A673 (cell line): ENCODE results near the gene AOPEP. TPM values are rescaled to one million over a fixed set of nuclear protein-coding genes. Genes with fewer than 3 reads are reported as not detected.

Experiments used
- BruUV-seq: library from RNA; stranded (reverse); fragments of 400-500 nt; replicated peaks from 2 replicates; lab custom pipeline; 2021; lab: Mats Ljungman, UMichigan
- CTCF ChIA-PET: fragments of 300-600 bp; sonication (Branson Sonifier 250); formaldehyde crosslinking; loops from one replicate; lab custom pipeline; 2022; ENCODE audit warnings: antibody characterized with exemption; lab: Charles Lee
- POLR2A ChIA-PET: fragments of 300-600 bp; sonication (Branson Sonifier 250); formaldehyde crosslinking; loops from one replicate; lab custom pipeline; 2022; ENCODE audit warnings: antibody characterized with exemption; ENCODE audit not compliant: low non-redundant PET; lab: Charles Lee
- DNase-seq: peaks from one replicate; pipeline ENCODE4 v3.0.0-alpha.2; 2015; ENCODE audit warnings: low spot score
- H3K27ac ChIP-seq: fragments of 200-600 bp; sonication (generic); 2 replicates; pipeline ENCODE4 v1.5.1; 2016; ENCODE audit warnings: mixed run types, low read depth, mild to moderate bottlenecking, mixed read lengths, antibody characterized with exemption, low read length; ENCODE audit not compliant: poor library complexity, severe bottlenecking
- H3K27me3 ChIP-seq: fragments of 200-600 bp; sonication (generic); replicated peaks from 2 replicates; pipeline ENCODE4 v1.6.1; 2017; ENCODE audit warnings: mixed run types, low read depth, mild to moderate bottlenecking, mixed read lengths, antibody characterized with exemption, low read length; ENCODE audit not compliant: insufficient read depth, poor library complexity
- H3K36me3 ChIP-seq: fragments of 200-600 bp; sonication (generic); 2 replicates; pipeline ENCODE4 v1.6.1; 2016; ENCODE audit warnings: mixed run types, mild to moderate bottlenecking, mixed read lengths, antibody characterized with exemption, low read length; ENCODE audit not compliant: insufficient read depth, poor library complexity, severe bottlenecking
- H3K4me1 ChIP-seq: fragments of 200-600 bp; sonication (generic); 2 replicates; pipeline ENCODE4 v1.6.1; 2017; ENCODE audit warnings: mixed run types, mild to moderate bottlenecking, mixed read lengths, antibody characterized with exemption, low read length; ENCODE audit not compliant: insufficient read depth, poor library complexity, severe bottlenecking
- H3K4me3 ChIP-seq: fragments of 200-600 bp; sonication (generic); 2 replicates; pipeline ENCODE4 v1.5.1; 2016; ENCODE audit warnings: low read depth, mixed run types, mild to moderate bottlenecking, mixed read lengths, low read length; ENCODE audit not compliant: poor library complexity, severe bottlenecking
- H3K9me3 ChIP-seq: fragments of 200-600 bp; sonication (generic); 2 replicates; pipeline ENCODE4 v1.6.1; 2016; ENCODE audit warnings: mixed run types, low read depth, mild to moderate bottlenecking, mixed read lengths, antibody characterized with exemption, low read length; ENCODE audit not compliant: poor library complexity, severe bottlenecking
- EZH2 ChIP-seq: fragments of 200-600 bp; sonication (generic); IDR thresholded peaks from 2 replicates; pipeline ENCODE4 v1.6.1; 2017; ENCODE audit warnings: borderline replicate concordance, low read depth, mild to moderate bottlenecking, mixed read lengths, antibody characterized with exemption, low read length; ENCODE audit not compliant: poor library complexity, severe bottlenecking
- intact Hi-C: fragments of 100-400 bp; cut with micrococcal nuclease; formaldehyde crosslinking; loops from one replicate; pipeline ENCODE4 v1.10.0; 2022; ENCODE audit not compliant: unreplicated experiment
- total RNA-seq: library from RNA; stranded (reverse); gene quantifications from 2 replicates; pipeline ENCODE4 v1.2.3, GENCODE V29; 2021
- TF ChIP-seq, protein P1 (sequence below): fragments of 300-800, 200-600 bp; sonication (generic); conservative IDR thresholded peaks from 2 replicates; pipeline ENCODE4 v1.5.1; 2017; ENCODE audit warnings: low read depth, mild to moderate bottlenecking, antibody characterized with exemption, low read length, moderate library complexity, mixed read lengths

Gene AOPEP
- total RNA-seq, 1 experiment from 2014 or later: 17.5 TPM

DNA sequence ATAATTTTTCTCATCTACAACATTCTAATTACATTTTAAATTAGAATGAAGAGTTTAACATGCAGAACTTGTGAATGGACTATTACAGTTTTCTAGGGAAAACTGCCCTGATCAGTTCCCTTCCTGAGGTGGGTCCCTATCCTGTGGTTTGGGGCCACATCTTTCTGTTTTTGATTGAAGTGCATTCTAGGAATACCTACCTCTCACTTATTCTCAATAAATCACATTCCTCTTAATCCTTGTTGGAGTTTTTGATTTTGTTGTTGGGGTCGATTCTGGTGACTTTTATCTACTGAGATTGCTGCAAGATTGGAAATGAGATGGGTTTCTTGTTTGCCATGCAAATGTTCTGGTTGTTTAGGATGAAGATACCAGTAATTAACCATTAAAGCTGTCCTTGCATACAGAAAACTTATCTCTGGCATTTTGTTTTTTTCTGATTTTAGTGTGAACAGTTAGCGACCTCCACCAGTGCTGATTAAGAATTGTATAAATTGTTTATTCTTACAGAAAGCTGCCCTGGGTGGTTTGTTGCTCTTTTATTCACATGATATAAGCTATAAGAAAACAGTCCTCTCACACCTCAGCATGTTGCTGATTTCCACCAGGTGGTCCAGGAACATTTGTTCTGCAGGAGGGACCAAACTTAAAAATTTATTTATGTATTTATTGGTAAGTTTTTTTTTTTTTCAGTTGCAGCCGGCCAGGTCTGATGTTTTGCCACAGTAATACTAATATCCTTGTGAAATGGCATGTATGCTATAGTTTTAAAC lies 321.1 kb downstream of the AOPEP start:
- TF ChIP-seq EZH2: no peak
- TF ChIP-seq, protein P1, sequence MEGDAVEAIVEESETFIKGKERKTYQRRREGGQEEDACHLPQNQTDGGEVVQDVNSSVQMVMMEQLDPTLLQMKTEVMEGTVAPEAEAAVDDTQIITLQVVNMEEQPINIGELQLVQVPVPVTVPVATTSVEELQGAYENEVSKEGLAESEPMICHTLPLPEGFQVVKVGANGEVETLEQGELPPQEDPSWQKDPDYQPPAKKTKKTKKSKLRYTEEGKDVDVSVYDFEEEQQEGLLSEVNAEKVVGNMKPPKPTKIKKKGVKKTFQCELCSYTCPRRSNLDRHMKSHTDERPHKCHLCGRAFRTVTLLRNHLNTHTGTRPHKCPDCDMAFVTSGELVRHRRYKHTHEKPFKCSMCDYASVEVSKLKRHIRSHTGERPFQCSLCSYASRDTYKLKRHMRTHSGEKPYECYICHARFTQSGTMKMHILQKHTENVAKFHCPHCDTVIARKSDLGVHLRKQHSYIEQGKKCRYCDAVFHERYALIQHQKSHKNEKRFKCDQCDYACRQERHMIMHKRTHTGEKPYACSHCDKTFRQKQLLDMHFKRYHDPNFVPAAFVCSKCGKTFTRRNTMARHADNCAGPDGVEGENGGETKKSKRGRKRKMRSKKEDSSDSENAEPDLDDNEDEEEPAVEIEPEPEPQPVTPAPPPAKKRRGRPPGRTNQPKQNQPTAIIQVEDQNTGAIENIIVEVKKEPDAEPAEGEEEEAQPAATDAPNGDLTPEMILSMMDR: no peak
- Histone ChIP-seq H3K9me3 (no peaks in the 10 kb centered on the region), H3K4me3 (peak overlapping the region; percentile 54), H3K4me1 (peaks cover 19% of the 10 kb centered on the region), H3K27me3 (no peaks in the 10 kb centered on the region), H3K27ac (no peak overlapping the region), H3K36me3 (no peaks in the 10 kb centered on the region)
- ChIA-PET CTCF (no interaction called here), POLR2A (interaction anchor here (0.7 kb wide), 1 partner anchor 106 kb away, joined by 3 read pairs; no protein-coding TSS in a partner anchor)
- BruUV-seq: no TSS peak
- DNase-seq: no peak
- intact Hi-C loops: no loop called here

DNA sequence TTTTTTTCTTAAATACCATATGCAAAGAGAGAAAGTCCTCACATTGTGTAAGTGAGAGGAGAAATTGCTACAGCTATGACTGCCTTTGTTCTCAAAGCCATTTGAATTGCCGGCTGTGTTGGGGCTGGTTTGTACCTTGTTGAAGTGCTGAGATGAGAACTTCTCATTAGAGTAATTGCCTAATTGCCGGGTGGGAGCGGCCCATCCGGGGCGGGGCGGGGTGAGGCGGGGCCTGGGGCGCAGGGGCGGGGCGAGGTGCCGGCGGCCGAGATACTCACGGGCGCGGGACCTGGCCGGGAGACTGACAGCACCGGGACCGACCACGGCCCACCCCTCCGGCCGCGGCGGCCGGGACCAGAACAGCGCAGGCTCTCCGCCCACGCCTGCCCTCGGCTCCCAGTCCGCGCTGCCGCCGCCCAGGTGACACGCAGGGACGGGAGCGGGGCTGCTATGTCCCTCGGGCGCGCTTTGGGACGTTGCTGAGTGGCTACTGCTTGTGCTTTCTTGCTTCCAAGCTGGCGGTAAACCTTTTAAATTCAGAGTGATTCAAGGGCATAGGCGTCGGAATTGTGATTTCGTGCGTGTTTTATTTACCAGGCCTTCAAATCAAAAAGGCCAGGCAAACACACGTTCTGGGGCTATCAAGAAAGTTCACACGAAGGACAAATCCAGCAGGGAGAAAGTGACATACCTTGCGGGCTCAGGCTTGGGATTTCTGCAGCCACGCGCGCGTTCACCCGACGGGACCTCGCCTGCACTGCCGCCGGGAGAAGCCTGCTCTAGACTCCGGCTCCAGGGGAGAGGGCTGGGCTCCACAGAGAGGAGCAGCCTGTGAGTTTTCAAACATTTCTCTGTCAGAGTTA lies 322.0 kb downstream of the AOPEP start:
- ChIA-PET POLR2A (interaction anchor here (0.7 kb wide), 1 partner anchor 107 kb away, joined by 3 read pairs; no protein-coding TSS in a partner anchor), CTCF (no interaction called here)
- peak; percentile 65 for DNase-seq
- TF ChIP-seq, protein P1: no peak
- no peak for TF ChIP-seq EZH2
- intact Hi-C loops: no loop called here
- Histone ChIP-seq H3K27ac (no peak overlapping the region), H3K4me1 (peaks cover 19% of the 10 kb centered on the region), H3K27me3 (no peaks in the 10 kb centered on the region), H3K4me3 (peak overlapping the region; percentile 54), H3K9me3 (no peaks in the 10 kb centered on the region), H3K36me3 (no peaks in the 10 kb centered on the region)
- no TSS peak for BruUV-seq

DNA sequence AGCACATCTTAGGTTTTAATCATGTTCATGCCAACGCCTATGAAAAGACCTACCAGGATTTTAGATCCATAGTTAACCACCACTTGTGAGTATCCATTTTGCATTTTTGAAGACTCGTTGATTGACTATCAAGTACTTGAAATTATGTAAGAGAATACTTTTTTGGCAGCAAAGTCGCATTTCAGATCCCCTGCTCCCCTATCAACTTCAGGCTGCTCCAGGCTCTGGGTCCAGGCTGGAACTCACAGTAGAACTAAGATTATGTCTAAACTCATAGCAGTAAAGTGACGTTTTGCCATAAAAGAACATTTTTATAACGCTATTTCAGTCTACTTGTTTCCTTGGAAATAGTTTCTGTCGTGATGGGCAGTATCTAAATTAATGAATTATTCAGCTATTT lies 323.3 kb downstream of the AOPEP start:
- no TSS peak for BruUV-seq
- Histone ChIP-seq H3K4me1 (peaks cover 26% of the 10 kb centered on the region), H3K9me3 (no peaks in the 10 kb centered on the region), H3K36me3 (no peaks in the 10 kb centered on the region), H3K4me3 (peak overlapping the region; percentile 54), H3K27ac (no peak overlapping the region), H3K27me3 (no peaks in the 10 kb centered on the region)
- CTCF ChIA-PET: no interaction called here
- TF ChIP-seq EZH2: no peak
- TF ChIP-seq, protein P1: no peak
- DNase-seq: no peak
- POLR2A ChIA-PET: no interaction called here
- intact Hi-C loops: no loop called here
